NCI-H2107 treated with DMSO at 0.1 percent for 48 hours (cell line): ENCODE results near the gene ATCAY.

Source experiments
- DNase-seq: peaks from one replicate; lab custom pipeline; 2025; ENCODE audit not compliant: unreplicated experiment; lab: John Stamatoyannopoulos, UW

ATCAY gene

GRCh38 chr19:3880471-3881271, at the start of gene ATCAY:
Gene ATCAY (plus strand): TSS chr19:3880685. CDS start chr19:3885768, 5,083 bp downstream.
- peak; percentile 62 for DNase-seq

- no peak for DNase-seq
Measured at GRCh38 chr19:3831601-3832000, 48.9 kb upstream of the ATCAY start.

- DNase-seq: no peak
Measured at GRCh38 chr19:3832001-3832400, 48.5 kb upstream of the ATCAY start.

GRCh38 chr19:3833578-3834348, 46.7 kb upstream of the ATCAY start:
- no peak for DNase-seq

GRCh38 chr19:3834349-3835054, 46.0 kb upstream of the ATCAY start:
- DNase-seq: no peak

GRCh38 chr19:3835055-3835435, 45.4 kb upstream of the ATCAY start:
- DNase-seq: no peak

- DNase-seq: no peak
Measured at GRCh38 chr19:3836887-3837286, 43.6 kb upstream of the ATCAY start.

GRCh38 chr19:3837332-3837731, 43.2 kb upstream of the ATCAY start:
- no peak for DNase-seq

- no peak for DNase-seq
Measured at GRCh38 chr19:3837922-3838321, 42.6 kb upstream of the ATCAY start.

- DNase-seq: no peak
Measured at GRCh38 chr19:3838661-3839060, 41.8 kb upstream of the ATCAY start.

- no peak for DNase-seq
Measured at GRCh38 chr19:3839941-3840340, 40.5 kb upstream of the ATCAY start.

- no peak for DNase-seq
Measured at GRCh38 chr19:3840804-3841203, 39.7 kb upstream of the ATCAY start.

GRCh38 chr19:3842948-3843347, 37.5 kb upstream of the ATCAY start:
- no peak for DNase-seq

- DNase-seq: no peak
Measured at GRCh38 chr19:3844596-3844995, 35.9 kb upstream of the ATCAY start.

GRCh38 chr19:3849092-3849491, 31.4 kb upstream of the ATCAY start:
- no peak for DNase-seq

- DNase-seq: no peak
Measured at GRCh38 chr19:3849787-3850186, 30.7 kb upstream of the ATCAY start.

- DNase-seq: no peak
Measured at GRCh38 chr19:3850320-3850972, 30.0 kb upstream of the ATCAY start.

GRCh38 chr19:3851254-3852176, 29.0 kb upstream of the ATCAY start:
- DNase-seq: no peak

- DNase-seq: no peak
Measured at GRCh38 chr19:3852177-3852511, 28.3 kb upstream of the ATCAY start.

- DNase-seq: no peak
Measured at GRCh38 chr19:3852614-3853254, 27.8 kb upstream of the ATCAY start.
